HG03175 (cell line): ENCODE results near the gene AMMECR1.
"Not testable (repeated sequence)": the region's sequence is repeated elsewhere in the genome, so short reads cannot be mapped to it uniquely, and the experiment has no call there.

Source experiments
- ATAC-seq: cut with Tn5 transposase; IDR thresholded peaks from one replicate; pipeline ENCODE4 v1.9.1; 2021; ENCODE audit warnings: mild to moderate bottlenecking, moderate library complexity; ENCODE audit not compliant: unreplicated experiment

The AMMECR1 gene

DNA sequence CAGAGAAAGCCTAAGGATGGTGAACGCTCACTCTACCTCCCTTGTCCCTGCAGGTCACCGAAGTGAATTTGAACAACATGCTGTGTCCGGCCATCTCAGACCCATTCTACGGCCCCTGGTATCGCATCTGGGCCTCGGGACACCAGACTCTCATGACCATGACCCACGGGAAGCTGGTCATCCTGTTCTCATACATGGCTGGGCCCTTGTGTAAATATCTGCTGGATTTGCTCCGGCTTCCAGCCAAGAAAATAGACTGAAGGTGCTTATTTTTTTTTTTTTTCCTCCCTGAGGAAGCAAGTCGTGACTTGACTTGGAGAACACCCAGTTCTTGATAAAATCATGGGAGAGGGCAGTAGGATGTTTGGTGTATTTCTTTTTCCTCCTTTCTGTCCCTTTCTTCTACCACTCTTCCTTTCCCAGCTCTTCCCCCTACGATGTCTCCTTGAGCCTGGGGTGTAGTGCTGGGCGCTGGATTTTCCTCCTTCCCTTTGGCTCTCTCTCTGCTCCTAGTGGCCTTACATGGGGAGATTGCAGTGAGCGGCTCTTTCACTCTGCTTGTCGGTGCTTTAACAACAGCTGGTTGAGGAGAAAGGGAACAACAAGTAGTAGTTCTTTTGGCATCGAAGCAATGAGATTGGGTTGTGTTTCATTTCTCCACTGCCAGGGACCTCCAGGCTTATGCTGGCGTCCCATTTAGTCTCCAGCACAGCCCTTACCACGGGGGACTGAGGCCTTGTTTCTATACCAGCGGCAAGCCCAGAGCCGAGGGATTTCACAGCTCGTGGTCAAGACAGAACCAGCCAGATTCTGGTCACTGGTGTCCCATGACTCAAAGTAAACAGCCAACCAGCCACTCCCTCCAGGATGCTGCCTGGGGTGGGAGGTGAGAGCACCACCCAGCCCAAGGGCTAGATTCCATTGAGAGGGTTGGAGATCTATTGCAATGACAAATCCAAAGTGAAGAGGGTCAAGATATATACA, 144.4 kb downstream of the AMMECR1 start:
- ATAC-seq, result no peak

DNA sequence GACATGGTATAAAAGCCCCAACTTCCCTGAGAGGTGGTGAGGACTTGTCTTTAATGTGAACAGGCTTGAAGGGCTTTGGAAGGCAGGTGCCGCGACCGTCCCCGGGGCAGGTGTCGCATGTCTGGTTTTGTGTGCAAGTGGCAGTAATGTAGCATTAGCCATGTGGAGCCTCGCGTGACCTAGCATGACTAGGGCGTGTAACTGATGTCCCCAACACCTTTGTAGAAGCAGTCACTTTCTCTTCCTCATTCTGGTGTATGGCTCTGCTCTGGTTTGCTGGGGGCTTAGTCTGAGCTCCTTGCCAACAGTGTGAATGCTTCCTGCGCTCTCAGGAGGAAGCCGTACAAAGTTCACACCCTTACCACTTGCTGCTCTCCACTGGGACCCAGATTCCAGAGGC, 145.7 kb downstream of the AMMECR1 start:
- peak; percentile 99 for ATAC-seq

DNA sequence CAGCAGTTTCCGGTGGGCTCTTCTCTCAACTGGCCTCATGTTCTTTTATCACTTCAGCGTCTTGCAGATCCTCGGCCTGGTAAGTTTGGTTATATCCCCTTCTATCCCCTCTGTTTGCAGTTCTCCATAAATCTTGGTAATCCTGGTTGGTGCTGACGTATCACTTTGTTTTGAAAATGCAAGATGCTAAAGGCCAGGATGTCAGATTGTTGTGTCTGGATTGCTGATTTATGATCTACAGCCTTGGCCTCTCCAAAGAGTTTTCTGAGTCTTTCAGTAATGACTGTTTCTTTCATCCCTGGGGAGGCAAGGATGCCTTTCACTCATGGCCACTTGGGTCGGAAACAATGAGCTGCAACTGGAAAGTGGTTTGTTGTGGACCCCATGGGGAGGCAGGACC, 146.4 kb downstream of the AMMECR1 start:
- no peak for ATAC-seq

DNA sequence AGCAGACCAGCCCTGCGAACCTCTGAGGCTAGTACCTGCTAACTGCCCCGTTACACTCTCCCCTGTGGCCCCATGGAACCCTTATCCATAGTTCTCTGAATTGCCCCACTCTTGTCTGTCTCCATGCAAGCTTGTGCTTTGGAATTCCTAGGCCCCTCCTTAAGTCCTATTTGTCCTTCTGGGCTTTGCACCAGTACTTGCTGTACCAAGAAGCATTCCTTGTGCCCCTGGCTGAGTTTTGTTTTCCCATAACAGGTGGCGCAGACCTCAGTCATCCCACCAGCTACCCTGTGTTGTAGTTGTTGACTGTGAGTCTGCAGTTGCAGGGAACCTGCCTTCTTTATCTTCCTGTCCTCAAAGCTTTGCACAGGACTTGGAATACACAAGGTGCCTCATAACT, 147.9 kb downstream of the AMMECR1 start:
- ATAC-seq, result no peak

DNA sequence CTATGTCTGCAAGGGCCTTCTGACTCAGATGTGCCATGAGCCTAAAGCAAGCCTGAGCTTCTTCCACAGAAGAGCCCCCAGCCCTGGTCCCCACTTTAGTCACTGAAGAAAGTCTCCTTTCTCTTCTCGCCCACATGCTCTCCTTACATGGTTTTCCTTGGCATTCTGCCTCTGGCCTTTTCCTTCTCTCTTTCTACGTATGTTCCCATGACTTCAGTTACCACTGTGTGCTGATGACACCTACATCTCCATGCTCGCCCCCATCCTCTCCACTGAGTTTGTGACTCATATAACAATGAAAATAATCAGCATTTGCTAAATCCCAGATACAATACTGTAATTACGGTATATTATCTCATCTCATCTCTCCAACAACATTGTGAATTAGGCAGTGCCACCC, 149.3 kb downstream of the AMMECR1 start:
- no peak for ATAC-seq

DNA sequence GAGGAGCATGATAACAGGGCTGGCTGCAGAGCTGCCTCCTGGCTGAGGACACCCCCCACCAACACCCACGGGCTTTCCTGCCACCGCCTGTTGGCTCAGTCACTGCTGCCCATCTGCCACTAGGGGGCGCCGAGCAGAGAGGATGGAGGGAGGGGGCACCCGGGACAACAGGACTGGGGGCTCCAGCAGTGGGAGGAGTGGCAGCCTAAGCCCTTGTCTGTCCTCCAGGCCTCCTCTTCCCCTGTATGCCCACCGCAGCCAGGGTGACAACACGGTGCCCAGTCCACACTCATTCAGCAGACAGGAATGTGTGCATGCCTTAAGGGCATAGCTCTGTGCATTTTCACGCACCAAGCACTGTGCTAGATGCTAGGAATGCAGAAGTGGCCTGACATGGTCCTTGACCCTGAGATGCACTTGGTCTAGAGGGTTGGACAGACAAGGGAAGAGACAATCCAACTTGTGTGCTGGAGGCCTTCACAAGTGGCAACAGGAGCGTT, 149.9 kb downstream of the AMMECR1 start:
- no peak for ATAC-seq

DNA sequence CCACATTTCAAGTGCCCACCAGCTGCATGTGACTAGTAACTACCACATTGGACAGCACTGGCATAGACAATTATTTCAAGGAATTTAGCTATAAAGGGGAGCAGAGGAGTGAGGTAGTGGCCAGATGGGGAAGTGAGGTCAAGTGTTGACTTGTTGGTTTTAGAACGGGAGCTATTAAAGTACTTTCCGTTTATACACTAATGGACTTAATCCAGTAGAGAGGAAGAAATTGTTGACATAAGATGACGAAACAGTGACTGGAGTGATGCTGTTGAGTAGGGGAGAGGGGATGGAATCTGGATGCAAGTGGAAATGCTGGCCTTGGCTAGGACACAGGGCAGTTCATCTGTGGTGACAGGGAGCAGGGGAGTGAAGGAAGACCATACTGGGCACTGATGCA, 154.4 kb downstream of the AMMECR1 start:
- no peak for ATAC-seq

DNA sequence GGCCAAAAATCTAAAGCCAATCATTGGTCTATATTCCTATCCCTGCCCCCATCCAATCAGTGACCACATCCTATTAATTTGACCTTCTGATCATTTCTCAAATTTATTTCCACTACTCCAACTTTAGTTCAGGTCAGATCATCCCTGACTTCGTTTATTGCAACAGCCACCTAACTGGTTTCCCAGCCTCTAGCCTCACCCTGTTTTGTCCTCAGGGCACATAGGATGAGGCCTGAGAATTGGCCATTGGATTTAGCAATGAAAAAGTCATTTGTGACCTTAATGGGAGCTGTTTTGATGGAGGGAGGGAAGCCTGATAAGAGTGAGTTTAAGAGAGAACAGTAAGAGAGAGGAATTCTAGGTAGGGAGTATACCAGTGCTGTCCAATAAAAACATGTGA, 155.0 kb downstream of the AMMECR1 start:
- ATAC-seq, result no peak

DNA sequence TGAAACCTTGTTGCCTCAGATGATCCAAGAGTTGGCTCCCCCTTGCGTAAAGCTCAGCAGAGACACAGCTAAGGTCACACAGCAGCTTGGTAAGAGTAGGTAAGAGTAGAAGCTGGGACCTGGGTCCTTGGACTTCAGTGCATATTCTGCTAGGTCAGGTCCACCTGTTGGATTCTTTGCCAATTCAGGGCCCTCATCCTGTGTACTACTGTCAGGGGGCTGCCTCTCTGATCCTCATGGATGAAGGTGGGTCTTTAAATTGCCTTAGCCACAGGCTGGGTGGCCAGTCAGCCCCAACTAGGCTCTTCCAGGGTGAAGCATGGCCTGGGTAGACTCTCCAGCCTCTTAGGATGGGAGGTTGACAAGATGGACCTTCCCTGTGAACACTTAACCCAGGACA, 155.8 kb downstream of the AMMECR1 start:
- ATAC-seq, result no peak

DNA sequence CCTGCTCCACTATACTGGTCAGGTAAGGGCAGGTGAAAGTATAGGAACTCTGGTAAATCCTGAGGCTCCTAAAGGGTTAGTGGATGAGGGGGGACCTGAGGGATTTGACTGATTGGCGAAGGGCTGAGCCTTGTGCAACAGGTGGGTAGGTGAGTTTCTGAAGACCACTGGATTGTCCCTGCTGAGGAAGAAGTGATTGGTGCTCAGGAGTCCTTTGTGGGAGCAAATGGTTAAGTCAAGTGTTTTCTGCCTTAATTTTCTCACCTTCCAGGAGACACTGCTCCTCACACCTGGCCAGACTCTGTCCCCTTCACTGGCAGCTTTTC, 156.6 kb downstream of the AMMECR1 start:
- no peak for ATAC-seq

DNA sequence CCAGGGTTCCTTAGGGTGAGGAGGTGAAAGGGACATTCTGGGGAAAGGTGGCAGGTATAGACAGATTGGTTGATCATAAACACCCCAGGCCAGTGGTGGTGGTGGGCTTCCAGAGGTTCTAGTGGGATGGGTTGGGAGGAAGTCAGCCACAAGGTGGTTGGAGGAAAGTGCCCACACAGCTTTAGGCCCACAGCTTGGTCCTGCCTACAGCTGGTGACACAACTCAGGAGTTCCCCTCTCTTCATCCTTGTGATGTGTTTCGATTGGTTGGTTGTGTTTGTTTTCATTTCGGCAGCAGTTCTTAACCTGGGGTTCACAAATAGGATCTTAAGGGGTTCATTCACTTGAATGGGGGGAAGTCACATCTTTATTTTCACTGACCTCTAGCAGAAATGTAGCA, 158.0 kb downstream of the AMMECR1 start:
- no peak for ATAC-seq

DNA sequence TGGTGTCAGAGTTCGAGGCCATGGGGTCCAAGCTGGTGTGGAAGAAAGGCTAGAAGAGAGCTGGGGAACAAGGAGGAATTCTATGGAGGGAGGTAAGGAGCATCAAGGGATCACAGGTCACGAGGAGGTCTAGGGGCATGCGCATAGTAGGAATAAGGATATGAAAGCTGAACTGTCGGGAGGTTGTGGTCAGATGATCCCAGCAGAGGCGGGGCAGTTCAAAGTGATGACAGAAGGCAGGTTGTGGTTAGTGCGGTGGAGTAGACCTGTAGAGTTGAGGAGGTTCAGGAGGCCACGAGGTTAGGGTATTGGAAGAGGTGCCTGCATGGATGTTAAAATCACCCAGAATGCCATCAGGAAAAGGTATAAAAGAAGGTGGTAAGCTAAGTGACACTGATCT, 158.7 kb downstream of the AMMECR1 start:
- ATAC-seq, result no peak

DNA sequence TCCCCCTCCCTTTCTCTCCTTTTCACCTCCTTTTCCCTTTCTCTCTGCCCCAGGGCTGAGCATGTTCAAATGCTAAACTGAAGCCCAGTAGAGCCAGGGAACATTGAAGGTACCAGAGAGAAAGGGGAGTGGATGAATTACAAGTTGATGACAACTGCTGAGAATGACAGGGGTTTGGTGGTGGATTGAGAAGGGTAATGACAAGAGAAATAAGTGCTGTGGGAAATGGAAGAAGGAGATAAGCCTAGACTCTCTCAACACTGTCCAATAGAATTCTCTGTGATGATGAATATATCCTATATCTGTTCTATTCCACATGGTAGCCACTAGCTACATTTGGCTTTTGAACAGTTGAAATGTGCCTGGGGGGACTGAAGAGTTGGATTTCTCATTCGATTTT, 160.4 kb downstream of the AMMECR1 start:
- ATAC-seq, result no peak

DNA sequence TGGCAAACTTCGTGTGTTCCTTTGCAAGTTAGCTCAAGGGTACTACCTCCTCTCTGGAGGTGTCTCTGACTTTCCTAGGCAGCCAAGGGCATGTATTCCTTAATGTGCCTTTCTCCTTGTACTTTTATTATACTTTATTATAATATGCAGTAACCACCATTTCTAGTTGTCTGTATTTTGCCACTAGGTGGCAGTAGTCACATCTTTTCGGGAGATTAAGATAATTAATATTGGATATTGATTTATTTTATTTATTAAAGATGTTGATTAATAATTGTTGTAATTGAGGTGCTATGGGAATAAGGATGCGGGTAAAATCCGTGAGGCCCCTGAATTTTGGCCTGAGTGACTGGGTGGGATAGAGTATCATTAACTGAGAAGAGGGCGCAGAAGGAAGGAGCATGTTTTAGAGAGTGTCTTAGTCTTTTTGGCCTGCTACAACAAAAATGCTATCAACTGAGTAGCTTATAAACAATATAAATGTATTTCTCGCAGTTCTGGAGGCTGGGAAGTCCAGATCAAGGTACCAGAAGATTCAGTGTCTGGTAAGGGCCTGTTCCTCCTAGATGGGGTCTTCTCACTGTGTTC, 161.6 kb downstream of the AMMECR1 start:
- ATAC-seq, result no peak

DNA sequence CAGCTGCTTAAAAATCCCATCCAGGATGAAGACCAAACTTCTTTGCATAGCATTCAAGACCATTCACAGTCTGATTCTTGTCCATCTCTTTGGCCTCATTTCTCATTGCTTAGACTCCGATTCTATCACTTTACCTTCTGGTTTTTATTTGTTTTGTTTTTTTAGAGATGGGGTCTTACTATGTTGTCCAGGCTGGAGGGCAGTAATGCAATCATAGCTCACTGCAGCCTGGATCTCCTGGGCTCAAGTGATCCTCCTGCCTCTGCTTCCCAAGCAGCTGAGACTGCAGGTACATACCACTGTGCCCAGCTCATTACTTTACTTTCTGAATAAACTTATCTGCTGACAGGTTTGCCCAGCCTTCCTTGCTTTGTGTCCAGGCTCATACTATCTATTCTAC, 162.1 kb downstream of the AMMECR1 start:
- no peak for ATAC-seq

DNA sequence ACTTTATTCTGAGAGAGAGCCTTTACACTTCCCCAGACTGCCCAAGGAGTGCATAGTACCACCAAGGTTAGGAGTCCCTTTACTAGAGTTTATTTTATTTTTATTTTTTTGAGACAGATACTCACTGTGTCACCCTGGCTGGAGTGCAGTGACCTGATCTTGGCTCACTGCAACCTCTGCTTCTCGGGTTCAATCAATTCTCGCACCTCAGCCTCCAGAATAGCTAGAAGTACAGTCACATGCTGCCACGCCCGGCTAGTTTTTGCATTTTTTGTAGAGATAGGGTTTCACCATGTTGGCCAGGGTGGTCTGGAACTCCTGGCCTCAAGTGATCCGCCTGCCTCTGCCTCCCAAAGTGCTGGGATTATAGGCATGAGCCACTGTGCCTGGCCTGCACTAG, 163.6 kb downstream of the AMMECR1 start:
- ATAC-seq, result not testable (repeated sequence)

DNA sequence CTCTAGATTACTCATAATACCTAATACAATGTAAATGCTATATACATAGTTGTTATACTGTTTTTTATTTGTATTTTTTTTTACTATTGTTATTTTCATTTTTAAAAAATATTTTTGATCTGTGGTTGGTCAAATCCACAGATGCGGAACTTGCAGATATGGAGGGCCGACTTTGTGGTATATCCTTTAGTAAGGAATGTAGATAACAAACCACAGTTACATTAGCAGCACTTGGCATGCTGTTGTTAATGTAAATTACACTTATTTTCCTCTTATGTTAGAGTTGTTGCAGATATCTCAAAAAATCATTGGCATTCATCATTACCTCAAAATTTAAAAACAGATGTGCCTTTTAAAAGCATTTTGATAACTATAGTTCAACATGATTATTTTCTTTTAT, 164.0 kb downstream of the AMMECR1 start:
- ATAC-seq, result no peak

DNA sequence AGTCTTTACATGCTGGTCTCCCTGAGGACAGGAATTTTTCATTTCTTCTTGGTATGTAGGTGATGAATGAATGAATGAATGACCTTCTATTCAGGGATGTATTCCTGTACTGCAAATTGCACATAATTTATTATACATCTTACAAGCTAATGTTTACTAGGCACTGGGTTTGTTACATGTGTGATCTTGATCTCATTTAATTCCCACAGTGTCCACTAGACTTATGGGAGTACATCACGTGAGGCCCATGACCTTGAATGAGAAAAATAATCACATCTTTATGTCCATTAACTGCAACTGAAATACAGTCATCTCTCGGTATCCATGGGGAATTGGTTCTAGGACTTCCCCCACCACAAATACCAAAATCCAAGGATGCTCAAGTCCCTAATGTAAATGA, 164.6 kb downstream of the AMMECR1 start:
- ATAC-seq, result no peak

DNA sequence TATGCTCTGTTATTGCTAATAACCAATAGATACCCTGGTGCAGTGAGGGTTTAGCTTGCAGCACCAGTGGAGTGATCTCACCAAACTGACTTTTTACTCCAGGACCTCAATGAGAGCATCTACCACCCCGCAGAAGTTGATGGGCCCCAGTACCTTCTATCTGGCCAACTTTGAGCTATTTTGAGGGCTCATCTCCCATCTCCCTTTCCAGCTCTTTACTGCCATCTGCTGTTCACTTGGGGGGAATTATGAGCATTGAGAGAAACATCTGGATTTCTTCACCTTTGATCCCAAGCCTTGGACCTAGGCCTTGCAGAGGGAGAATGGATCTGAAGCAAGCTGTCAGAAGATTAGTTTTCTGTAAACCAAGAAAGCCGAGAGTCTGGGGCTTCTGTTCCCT, 171.4 kb downstream of the AMMECR1 start:
- ATAC-seq, result peak; percentile 68

DNA sequence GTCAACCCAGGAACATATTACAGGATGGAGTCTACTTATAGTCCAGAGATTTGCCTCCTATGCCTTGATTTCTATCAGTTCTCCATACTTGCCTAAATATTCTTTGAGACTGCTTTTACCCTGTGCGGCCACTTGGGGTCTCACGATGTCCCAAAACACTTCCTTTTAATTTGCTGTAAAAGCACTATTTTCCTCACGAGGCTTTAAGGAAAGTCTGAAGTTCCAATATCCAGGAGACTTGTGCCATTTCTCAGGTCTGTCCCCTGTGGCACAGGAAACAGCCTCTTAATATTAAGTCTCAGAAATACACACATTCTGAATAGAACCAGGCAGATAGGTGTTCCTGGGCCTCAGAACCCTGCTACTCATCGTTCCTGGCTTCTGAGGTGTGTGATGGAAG, 172.0 kb downstream of the AMMECR1 start:
- ATAC-seq, result peak; percentile 60

DNA sequence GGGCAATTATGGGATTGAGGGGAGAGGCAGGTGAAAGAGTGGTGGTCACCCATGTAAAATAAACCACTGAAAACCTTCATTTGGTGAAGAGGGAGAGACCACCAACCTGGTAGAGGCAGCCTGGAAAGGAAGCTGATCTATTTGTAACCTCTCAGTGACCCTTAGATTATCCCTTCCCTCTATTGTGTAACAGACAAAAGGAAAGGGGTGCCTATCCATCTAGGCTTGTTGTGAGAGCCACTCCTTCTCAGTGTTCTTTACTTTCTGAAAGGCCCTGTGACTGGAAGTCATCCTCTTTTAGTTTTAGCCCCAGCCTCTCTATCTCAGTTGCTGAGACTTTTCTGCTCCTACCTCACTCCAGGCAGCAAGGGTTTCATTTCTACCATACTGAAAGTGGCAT, 172.6 kb downstream of the AMMECR1 start:
- no peak for ATAC-seq
